D341Med (cell line): Measurements from ENCODE around the gene CCDC146.
"Not testable (repeated sequence)": the region's sequence is repeated elsewhere in the genome, so short reads cannot be mapped to it uniquely, and the experiment has no call there.

Experiments used
- DNase-seq: peaks from one replicate; pipeline ENCODE4 v3.0.0; 2012; ENCODE audit warnings: low spot score

CCDC146 gene

GRCh38 chr7:77247206-77247850 is 124.9 kb downstream of the CCDC146 start:
- peak; percentile 58 for DNase-seq

GRCh38 chr7:77248154-77248553 is 125.7 kb downstream of the CCDC146 start:
- no peak for DNase-seq

- no peak for DNase-seq
Observed at GRCh38 chr7:77252506-77252905, 130.1 kb downstream of the CCDC146 start.

GRCh38 chr7:77253151-77253550 is 130.7 kb downstream of the CCDC146 start:
- DNase-seq: no peak

- no peak for DNase-seq
Observed at GRCh38 chr7:77254429-77254828, 132.0 kb downstream of the CCDC146 start.

GRCh38 chr7:77254915-77255314 is 132.5 kb downstream of the CCDC146 start:
- DNase-seq: no peak

GRCh38 chr7:77258014-77258413 is 135.6 kb downstream of the CCDC146 start:
- peak; percentile 34 for DNase-seq

- no peak for DNase-seq
Observed at GRCh38 chr7:77258593-77258992, 136.2 kb downstream of the CCDC146 start.

- DNase-seq: no peak
Observed at GRCh38 chr7:77262316-77262715, 139.9 kb downstream of the CCDC146 start.

GRCh38 chr7:77265666-77266065 is 143.3 kb downstream of the CCDC146 start:
- DNase-seq: no peak

GRCh38 chr7:77266291-77266794 is 143.9 kb downstream of the CCDC146 start:
- DNase-seq: no peak

- no peak for DNase-seq
Observed at GRCh38 chr7:77269360-77270093, 147.1 kb downstream of the CCDC146 start.

- no peak for DNase-seq
Observed at GRCh38 chr7:77270094-77270480, 147.7 kb downstream of the CCDC146 start.

GRCh38 chr7:77271766-77272165 is 149.4 kb downstream of the CCDC146 start:
- no peak for DNase-seq

GRCh38 chr7:77275663-77276062 is 153.2 kb downstream of the CCDC146 start:
- DNase-seq: not testable (repeated sequence)

GRCh38 chr7:77276120-77276519 is 153.7 kb downstream of the CCDC146 start:
- no peak for DNase-seq

- DNase-seq: no peak
Observed at GRCh38 chr7:77281780-77282478, 159.5 kb downstream of the CCDC146 start.

- DNase-seq: no peak
Observed at GRCh38 chr7:77282897-77283296, 160.5 kb downstream of the CCDC146 start.

- DNase-seq: no peak
Observed at GRCh38 chr7:77284005-77284404, 161.6 kb downstream of the CCDC146 start.

- DNase-seq: no peak
Observed at GRCh38 chr7:77284616-77285015, 162.2 kb downstream of the CCDC146 start.

- no peak for DNase-seq
Observed at GRCh38 chr7:77288676-77289320, 166.4 kb downstream of the CCDC146 start.

GRCh38 chr7:77289387-77289786 is 167.0 kb downstream of the CCDC146 start:
- DNase-seq: no peak
